ENCODE measurements around the gene TDG.
"Not testable (repeated sequence)": the region's sequence is repeated elsewhere in the genome, so short reads cannot be mapped to it uniquely, and the experiment has no call there.

TDG gene

GRCh38 chr12:103962493-103962892 lies 3.2 kb upstream of the TDG start:
- no peak for DNase-seq

DNA sequence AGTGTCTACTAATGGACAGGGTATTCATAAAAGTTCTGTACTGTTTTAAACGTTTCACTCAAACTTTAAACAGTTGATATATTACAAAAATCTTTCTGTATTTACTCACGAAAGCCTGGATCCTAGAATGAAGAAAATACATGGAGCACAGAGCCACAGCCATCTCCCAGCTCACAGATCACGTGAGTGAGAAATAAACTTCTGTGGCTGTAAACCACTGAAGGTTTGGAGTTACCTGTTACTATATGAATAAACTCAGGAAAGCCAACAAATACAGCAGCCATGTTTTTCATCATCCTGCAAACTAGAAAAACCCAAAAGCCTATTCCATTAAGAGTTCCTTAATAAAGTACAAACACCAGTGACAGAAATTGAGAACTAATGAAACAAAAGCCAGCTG lies 867 bp upstream of the TDG start:
- no peak for DNase-seq

DNA sequence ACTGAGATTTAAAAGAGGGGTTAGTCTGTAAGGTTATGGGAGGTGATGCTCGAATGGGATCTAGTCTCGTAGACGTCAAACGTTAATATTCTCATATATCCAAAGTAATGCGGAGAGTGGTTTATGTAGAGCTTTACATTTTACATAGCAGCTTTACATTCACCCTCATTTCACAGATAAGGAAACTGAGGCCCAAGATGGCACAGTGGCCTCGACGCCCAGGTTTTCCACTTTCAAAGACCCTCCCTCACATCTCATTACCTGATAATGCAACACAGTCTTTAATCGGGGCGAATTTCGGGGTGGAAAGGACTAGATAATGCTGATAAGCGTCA lies 450 bp upstream of the TDG start:
- no peak for DNase-seq

DNA sequence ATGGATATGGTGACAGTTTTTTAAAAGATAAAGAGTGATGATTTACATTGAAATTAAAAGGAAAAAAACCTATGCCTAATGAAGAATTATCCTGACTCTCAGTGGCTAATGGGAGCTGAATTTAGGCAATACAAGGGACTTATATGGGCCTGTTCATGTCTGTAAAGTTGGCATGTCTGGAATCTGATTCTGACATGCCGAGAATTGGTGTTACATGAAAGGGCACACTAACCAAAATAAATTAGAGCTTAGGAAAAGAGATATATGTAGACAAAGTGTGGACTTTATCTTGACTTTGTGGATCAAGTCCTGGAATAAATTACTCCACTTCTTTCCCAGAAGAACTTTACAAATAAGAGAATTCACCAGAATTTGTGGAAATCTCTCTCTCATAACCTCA lies 1.1 kb downstream of the TDG start:
- DNase-seq: no peak

DNA sequence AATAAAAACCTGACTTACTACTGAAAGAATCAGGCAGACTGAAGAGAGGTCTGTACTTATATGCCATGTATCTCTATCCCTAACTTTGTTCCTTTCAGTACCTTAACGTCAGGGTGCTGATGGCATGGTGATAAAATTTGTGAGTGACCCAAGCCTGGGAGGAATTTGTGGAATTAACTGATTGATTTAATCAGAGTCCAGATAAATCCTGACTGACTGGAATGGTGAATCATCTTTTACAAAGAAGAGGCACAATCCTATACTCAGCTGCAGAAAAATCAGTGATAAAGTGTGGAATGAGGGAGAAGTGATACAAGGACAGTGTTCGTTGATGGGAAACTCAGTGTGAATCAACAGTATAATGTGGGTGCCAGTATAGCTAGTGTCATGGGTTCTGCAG lies 3.7 kb downstream of the TDG start:
- DNase-seq: no peak

DNA sequence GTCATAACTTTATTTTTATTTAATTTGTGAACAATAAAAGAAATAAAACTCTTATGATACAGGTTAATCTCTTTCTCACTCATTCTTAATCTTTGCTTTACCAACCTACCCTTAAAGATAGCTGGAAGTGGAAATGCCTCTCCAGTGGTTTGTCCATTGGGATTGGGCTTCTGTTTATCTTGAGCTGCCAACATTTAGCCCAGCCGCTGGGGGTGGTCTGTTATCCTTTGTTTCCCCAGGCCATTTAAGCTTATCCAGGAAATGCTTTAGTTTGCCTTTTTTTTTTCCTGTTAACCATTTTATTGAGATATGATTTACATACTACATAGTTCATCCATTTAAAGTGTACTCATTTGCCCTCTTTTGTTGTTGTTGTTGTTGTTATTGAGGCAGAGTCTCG lies 8.2 kb downstream of the TDG start:
- no peak for DNase-seq

DNA sequence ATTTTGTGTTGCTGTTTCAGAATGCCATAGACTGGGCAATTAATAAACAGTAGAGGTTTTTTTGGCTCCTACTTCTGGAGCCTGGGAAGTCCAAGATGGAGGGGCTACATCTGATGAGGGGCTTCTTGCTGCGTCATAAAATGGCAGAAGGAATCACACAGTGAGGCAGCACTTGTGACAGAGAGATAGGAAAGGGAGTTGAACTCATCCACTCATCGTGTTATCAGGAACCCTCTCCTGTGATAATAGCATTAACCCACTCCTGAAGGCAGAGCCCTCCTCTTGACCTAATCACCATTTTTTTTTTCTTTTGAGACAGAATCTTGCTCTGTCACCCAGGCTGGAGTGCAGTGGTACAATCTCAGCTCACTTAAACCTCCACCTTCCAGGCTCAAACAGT lies 9.7 kb downstream of the TDG start:
- DNase-seq: no peak

GRCh38 chr12:103978384-103978982 lies 12.8 kb downstream of the TDG start:
- no peak for DNase-seq

- no peak for DNase-seq
Measured at GRCh38 chr12:103986829-103987228, 21.2 kb downstream of the TDG start.

DNA sequence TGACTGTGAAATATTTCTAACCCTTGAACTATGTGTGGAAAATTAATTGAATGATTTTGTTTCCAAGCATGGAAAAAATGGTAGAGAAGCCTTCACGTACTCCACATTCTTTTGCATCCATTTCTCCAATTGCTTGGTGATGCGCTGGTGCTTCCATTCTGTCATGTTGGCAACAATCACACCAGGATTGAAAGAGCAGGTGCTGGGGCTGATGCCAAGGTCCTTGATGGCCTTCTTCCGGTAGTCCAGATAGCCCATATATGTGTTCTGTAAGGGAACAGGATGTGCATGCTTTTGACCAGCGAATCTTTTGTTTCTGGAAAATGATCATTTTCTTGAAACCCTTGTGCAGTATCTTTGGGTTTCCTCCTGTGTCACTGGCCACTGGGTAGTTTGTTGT lies 28.6 kb downstream of the TDG start:
- DNase-seq: no peak

GRCh38 chr12:103996595-103996994 lies 30.9 kb downstream of the TDG start:
- no peak for DNase-seq

GRCh38 chr12:103997286-103997900 lies 31.7 kb downstream of the TDG start:
- no peak for DNase-seq

GRCh38 chr12:103998976-103999375 lies 33.3 kb downstream of the TDG start:
- no peak for DNase-seq

DNA sequence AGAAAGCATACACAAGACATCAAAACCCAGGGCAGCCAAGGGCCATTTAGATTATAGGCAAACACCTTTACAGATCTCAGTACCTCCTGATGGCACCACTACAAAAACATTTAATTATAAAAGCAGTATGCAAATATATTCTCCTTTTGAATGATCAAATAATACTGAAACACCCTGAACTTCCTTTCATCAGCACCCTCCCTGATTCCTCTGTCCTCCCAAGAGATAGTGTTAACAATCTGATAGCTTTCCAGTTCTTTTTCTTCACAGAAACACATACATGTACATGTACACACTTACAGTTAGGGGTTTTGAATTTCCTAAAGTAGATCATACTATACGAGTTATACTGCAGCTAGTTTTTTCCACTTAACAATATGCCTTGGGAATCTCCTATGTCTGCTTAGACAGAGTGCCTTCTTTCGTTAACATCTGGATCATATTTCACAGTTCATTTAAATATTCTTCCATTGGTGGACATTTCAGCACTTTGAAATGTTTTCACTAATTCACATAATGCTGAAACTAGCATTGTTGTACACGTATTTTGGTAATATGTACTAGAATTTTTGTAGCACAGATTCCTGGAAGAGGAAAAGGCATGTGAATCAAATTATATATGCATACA lies 35.2 kb downstream of the TDG start:
- DNase-seq: no peak

DNA sequence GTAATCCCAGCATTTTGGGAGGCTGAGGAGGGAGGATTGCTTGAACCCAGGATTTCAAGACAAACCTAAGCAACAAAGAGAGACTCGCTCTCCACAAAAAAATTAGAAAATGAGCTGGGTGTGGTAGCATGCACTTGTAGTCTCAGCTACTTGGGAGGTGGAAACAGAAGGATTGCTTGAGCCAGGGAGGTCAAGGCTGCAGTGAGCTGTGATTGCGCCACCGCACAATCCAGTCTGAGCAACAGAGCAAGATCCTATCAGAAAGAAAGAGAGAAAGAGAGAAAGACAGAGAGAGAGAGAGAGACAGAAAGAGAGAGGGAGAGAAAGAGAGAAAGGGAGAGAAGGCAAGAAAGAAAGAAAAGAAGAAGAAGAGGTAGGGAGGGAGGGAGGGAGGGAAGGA lies 37.0 kb downstream of the TDG start:
- no peak for DNase-seq

DNA sequence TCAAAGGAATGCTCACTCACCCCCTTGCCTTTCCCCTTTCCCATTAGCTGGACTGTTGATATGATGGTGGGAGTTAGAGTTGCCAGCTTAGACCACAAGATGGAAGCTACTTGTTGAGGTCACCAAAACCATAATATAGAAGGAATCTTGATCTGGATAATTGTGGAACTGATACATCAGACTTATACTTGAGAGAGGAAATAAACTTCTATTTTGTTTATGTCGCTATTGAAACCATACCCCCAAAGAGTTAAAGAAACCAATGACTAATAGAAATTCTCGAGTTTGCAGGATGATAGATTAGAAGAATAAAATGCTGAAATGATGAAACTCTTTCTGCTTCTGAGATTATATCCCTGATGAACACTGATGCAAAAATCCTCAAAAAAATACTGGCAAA lies 37.9 kb downstream of the TDG start:
- DNase-seq: no peak

DNA sequence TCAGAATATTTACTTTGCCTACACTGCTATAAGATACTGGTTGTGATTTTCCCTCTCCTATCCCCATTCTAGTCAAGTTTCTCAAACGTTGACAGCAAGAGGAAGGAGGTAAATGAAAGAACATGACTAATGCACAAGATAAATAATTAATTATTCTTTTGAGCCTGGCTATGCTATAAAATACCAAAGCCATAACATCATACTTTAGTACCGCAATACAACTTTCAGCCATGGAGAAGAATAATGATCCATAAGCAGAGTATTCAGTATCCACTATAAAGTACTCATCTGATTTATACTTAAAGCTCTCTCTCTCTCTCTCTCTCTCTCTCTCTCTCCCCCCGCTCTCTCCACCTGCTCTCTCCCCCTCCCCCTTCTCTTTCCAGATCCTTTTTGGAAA lies 41.3 kb downstream of the TDG start:
- DNase-seq: no peak

GRCh38 chr12:104010121-104010520 lies 44.4 kb downstream of the TDG start:
- DNase-seq: no peak

GRCh38 chr12:104010606-104011169 lies 45.0 kb downstream of the TDG start:
- DNase-seq: no peak

DNA sequence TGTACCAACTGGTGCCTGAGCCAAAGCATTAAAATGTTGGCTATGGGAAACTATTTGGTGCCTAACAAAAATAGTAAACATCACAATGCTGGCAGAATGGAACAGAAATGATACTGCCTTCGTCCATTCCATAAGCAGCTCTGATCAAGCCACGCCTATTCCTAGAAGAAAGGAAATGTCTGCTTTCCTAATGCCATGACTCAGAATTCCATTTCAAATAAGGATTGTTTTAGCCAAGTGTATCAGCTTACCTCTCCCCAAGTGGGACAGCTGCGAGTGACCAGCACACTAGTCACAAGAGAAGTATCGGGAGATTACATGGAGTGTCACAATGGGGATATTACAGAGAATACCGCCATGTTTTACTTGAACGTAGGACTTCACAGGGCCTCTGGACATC lies 45.6 kb downstream of the TDG start:
- no peak for DNase-seq

GRCh38 chr12:104012331-104012730 lies 46.7 kb downstream of the TDG start:
- DNase-seq: no peak

GRCh38 chr12:104021862-104022261 lies 56.2 kb downstream of the TDG start:
- not testable (repeated sequence) for DNase-seq

GRCh38 chr12:104022786-104023185 lies 57.1 kb downstream of the TDG start:
- no peak for DNase-seq

DNA sequence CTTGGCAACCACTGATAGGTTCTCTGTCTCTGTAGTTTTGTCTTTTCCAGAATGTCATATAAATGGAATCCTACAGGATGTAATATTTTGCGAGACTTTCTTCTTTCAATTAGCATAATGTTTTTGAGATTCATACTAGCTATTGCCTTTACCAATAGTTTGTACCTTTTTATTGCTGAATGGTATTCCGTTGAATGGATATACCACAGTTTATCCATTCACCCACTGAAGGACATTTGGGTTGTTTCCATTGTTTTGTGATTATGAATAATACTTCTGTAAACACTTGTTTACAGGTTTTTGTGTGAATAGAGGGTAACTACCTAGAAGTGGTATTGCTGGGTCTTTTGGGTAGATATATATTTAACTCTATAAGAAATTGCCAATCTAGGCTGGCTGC lies 58.0 kb downstream of the TDG start:
- DNase-seq: no peak

DNA sequence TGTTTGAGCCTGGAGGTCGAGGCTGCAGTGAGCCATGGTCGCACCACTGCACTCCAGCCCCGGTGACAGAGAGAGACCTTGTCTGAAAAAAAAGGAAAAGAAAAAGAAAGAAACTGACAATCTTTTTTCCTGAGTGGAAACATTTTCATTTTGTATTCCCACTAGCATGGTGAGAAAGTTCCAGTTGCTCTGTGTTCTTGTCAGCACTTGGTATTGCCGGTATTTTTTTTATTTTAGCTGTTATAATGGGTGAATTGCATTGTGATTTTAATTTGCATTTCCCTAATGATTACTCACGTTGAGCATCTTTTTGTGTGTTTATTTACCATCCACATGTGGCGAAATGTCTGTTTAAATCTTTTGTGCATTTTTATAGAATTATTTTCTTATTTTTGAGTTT lies 58.7 kb downstream of the TDG start:
- DNase-seq: no peak
